ENCODE results near the gene PECR.

PECR gene

GRCh38 chr2:216112926-216113325, 31.3 kb upstream of the PECR start:
- Histone ChIP-seq H3K27ac (ENCODE audit: insufficient read depth in 1 of 2, low read depth in 1 of 2, low read length in 2 of 2, poor library complexity in 1 of 2, severe bottlenecking in 2 of 2) (peak overlapping the region; percentile 10 to 11), H3K9me3 (ENCODE audit: control extremely low read depth in 1 of 5, control insufficient read depth in 4 of 5, insufficient read depth in 2 of 5, low read depth in 1 of 5, low read length in 4 of 5) (no peaks in the 10 kb centered on the region), H3K27me3 (replicated peaks in 2 of 5; ENCODE audit: control insufficient read depth in 4 of 5, insufficient read depth in 5 of 5, low read length in 4 of 5) (no peaks in the 10 kb centered on the region), H3K4me3 (ENCODE audit: control insufficient read depth in 1 of 7, extremely low read depth in 1 of 7, insufficient read depth in 4 of 7, low read depth in 2 of 7, low read length in 6 of 7) (no peak overlapping the region), H3K4me1 (ENCODE audit: control extremely low read depth in 1 of 4, control insufficient read depth in 4 of 4, insufficient read depth in 4 of 4, low read length in 3 of 4) (peaks cover 14 to 59% (median 33%) of the 10 kb centered on the region in 4 experiments), H3K36me3 (ENCODE audit: control insufficient read depth in 4 of 4, insufficient read depth in 4 of 4, low read length in 3 of 4) (peaks cover 14 to 71% (median 38%) of the 10 kb centered on the region in 4 experiments)
- 94% methylated on average over 3 of the region's 4 CpGs for WGBS (ENCODE audit: insufficient coverage)
- ChIA-PET POLR2A (no interaction called here), CTCF (interaction anchor here (1.2 kb wide), 1 partner anchor 555 kb away, joined by 3 read pairs; no protein-coding TSS in a partner anchor)
- DNase-seq = no peak

GRCh38 chr2:216111122-216111521, 29.5 kb upstream of the PECR start:
- CTCF ChIA-PET = interaction anchor here (1.1 to 2.1 kb wide), 5 partner anchors 8 to 406 kb away, joined by 3 to 6 read pairs (median 4); no protein-coding TSS in a partner anchor
- peaks cover 8 to 53% (median 24%) of the 10 kb centered on the region in 4 experiments for H3K36me3 ChIP-seq (ENCODE audit: control insufficient read depth in 4 of 4, insufficient read depth in 4 of 4, low read length in 3 of 4)
- H3K4me1 ChIP-seq (ENCODE audit: control extremely low read depth in 1 of 4, control insufficient read depth in 4 of 4, insufficient read depth in 4 of 4, low read length in 3 of 4) = peaks cover 14 to 41% (median 28%) of the 10 kb centered on the region in 4 experiments
- H3K27ac ChIP-seq (ENCODE audit: insufficient read depth in 1 of 2, low read depth in 1 of 2, low read length in 2 of 2, poor library complexity in 1 of 2, severe bottlenecking in 2 of 2) = peak overlapping the region in 1 of 2 experiments; percentile 98
- no peaks in the 10 kb centered on the region for H3K27me3 ChIP-seq (replicated peaks in 2 of 5; ENCODE audit: control insufficient read depth in 4 of 5, insufficient read depth in 5 of 5, low read length in 4 of 5)
- H3K4me3 ChIP-seq (ENCODE audit: control insufficient read depth in 1 of 7, extremely low read depth in 1 of 7, insufficient read depth in 4 of 7, low read depth in 2 of 7, low read length in 6 of 7) = no peak overlapping the region
- POLR2A ChIA-PET = no interaction called here
- no peak for DNase-seq
- 97% methylated on average over 4 of the region's 7 CpGs for WGBS (ENCODE audit: insufficient coverage)
- H3K9me3 ChIP-seq (ENCODE audit: control extremely low read depth in 1 of 5, control insufficient read depth in 4 of 5, insufficient read depth in 2 of 5, low read depth in 1 of 5, low read length in 4 of 5) = no peaks in the 10 kb centered on the region

GRCh38 chr2:216110620-216111019, 29.0 kb upstream of the PECR start:
- no peak for DNase-seq
- H3K4me1 ChIP-seq (ENCODE audit: control extremely low read depth in 1 of 4, control insufficient read depth in 4 of 4, insufficient read depth in 4 of 4, low read length in 3 of 4) = peaks cover 14 to 37% (median 26%) of the 10 kb centered on the region in 4 experiments
- WGBS (ENCODE audit: insufficient coverage) = no CpG with 5 or more reads among the region's 1 CpG
- H3K27ac ChIP-seq (ENCODE audit: insufficient read depth in 1 of 2, low read depth in 1 of 2, low read length in 2 of 2, poor library complexity in 1 of 2, severe bottlenecking in 2 of 2) = peak overlapping the region; percentile 17 to 98
- no peaks in the 10 kb centered on the region for H3K27me3 ChIP-seq (replicated peaks in 2 of 5; ENCODE audit: control insufficient read depth in 4 of 5, insufficient read depth in 5 of 5, low read length in 4 of 5)
- ChIA-PET CTCF (interaction anchor here (0.6 to 2.1 kb wide), 12 partner anchors 8 to 553 kb away, joined by 3 to 6 read pairs (median 3); no protein-coding TSS in a partner anchor), POLR2A (no interaction called here)
- H3K4me3 ChIP-seq (ENCODE audit: control insufficient read depth in 1 of 7, extremely low read depth in 1 of 7, insufficient read depth in 4 of 7, low read depth in 2 of 7, low read length in 6 of 7) = peak overlapping the region in 6 of 7 experiments; percentile 93 to 100 (median 97)
- H3K9me3 ChIP-seq (ENCODE audit: control extremely low read depth in 1 of 5, control insufficient read depth in 4 of 5, insufficient read depth in 2 of 5, low read depth in 1 of 5, low read length in 4 of 5) = no peaks in the 10 kb centered on the region
- peaks cover 8 to 49% (median 24%) of the 10 kb centered on the region in 4 experiments for H3K36me3 ChIP-seq (ENCODE audit: control insufficient read depth in 4 of 4, insufficient read depth in 4 of 4, low read length in 3 of 4)

- WGBS (ENCODE audit: insufficient coverage) = 5% methylated on average over 6 of the region's 10 CpGs
- no peaks in the 10 kb centered on the region for H3K9me3 ChIP-seq (ENCODE audit: control extremely low read depth in 1 of 5, control insufficient read depth in 4 of 5, insufficient read depth in 2 of 5, low read depth in 1 of 5, low read length in 4 of 5)
- peak; percentile 51 to 68 (median 64) for DNase-seq
- H3K27ac ChIP-seq (ENCODE audit: insufficient read depth in 1 of 2, low read depth in 1 of 2, low read length in 2 of 2, poor library complexity in 1 of 2, severe bottlenecking in 2 of 2) = peak overlapping the region; percentile 94 to 98
- POLR2A ChIA-PET = no interaction called here
- H3K27me3 ChIP-seq (replicated peaks in 2 of 5; ENCODE audit: control insufficient read depth in 4 of 5, insufficient read depth in 5 of 5, low read length in 4 of 5) = no peaks in the 10 kb centered on the region
- H3K36me3 ChIP-seq (ENCODE audit: control insufficient read depth in 4 of 4, insufficient read depth in 4 of 4, low read length in 3 of 4) = peaks cover 8 to 44% (median 24%) of the 10 kb centered on the region in 4 experiments
- H3K4me3 ChIP-seq (ENCODE audit: control insufficient read depth in 1 of 7, extremely low read depth in 1 of 7, insufficient read depth in 4 of 7, low read depth in 2 of 7, low read length in 6 of 7) = peak overlapping the region in 6 of 7 experiments; percentile 93 to 100 (median 97)
- CTCF ChIA-PET = interaction anchor here (0.6 to 2.1 kb wide), 12 partner anchors 10 to 553 kb away, joined by 3 to 6 read pairs (median 4); no protein-coding TSS in a partner anchor
- H3K4me1 ChIP-seq (ENCODE audit: control extremely low read depth in 1 of 4, control insufficient read depth in 4 of 4, insufficient read depth in 4 of 4, low read length in 3 of 4) = peaks cover 14 to 32% (median 23%) of the 10 kb centered on the region in 4 experiments
Measured at GRCh38 chr2:216109962-216110614, 28.5 kb upstream of the PECR start.

- peak within 1 kb of the TSS; percentile 94 to 98 for H3K27ac ChIP-seq (ENCODE audit: insufficient read depth in 1 of 2, low read depth in 1 of 2, low read length in 2 of 2, poor library complexity in 1 of 2, severe bottlenecking in 2 of 2)
- no peaks in the 10 kb centered on the region for H3K9me3 ChIP-seq (ENCODE audit: control extremely low read depth in 1 of 5, control insufficient read depth in 4 of 5, insufficient read depth in 2 of 5, low read depth in 1 of 5, low read length in 4 of 5)
- H3K36me3 ChIP-seq (ENCODE audit: control insufficient read depth in 4 of 4, insufficient read depth in 4 of 4, low read length in 3 of 4) = peaks cover 8 to 39% (median 22%) of the 10 kb centered on the region in 4 experiments
- CTCF ChIA-PET = interaction anchor here (0.9 to 2.1 kb wide), 12 partner anchors 11 to 554 kb away, joined by 3 to 6 read pairs (median 4); partner anchors contain the start of genes PECR and TMEM169
- WGBS (ENCODE audit: insufficient coverage) = 0% methylated on average over 52 of the region's 57 CpGs
- peak within 1 kb of the TSS; percentile 90 to 100 (median 97) for H3K4me3 ChIP-seq (ENCODE audit: control insufficient read depth in 1 of 7, extremely low read depth in 1 of 7, insufficient read depth in 4 of 7, low read depth in 2 of 7, low read length in 6 of 7)
- no peaks in the 10 kb centered on the region for H3K27me3 ChIP-seq (replicated peaks in 2 of 5; ENCODE audit: control insufficient read depth in 4 of 5, insufficient read depth in 5 of 5, low read length in 4 of 5)
- H3K4me1 ChIP-seq (ENCODE audit: control extremely low read depth in 1 of 4, control insufficient read depth in 4 of 4, insufficient read depth in 4 of 4, low read length in 3 of 4) = peaks cover 11 to 28% (median 21%) of the 10 kb centered on the region in 4 experiments
- POLR2A ChIA-PET = interaction anchor here (0.6 to 0.7 kb wide), 2 partner anchors 58 to 332 kb away, joined by 3 to 4 read pairs; no protein-coding TSS in a partner anchor
- DNase-seq = peak; percentile 96 to 98 (median 96)
Measured at GRCh38 chr2:216108967-216109921, 27.6 kb upstream of the PECR start, which contains the start of gene XRCC5. Gene XRCC5 (plus strand): TSS chr2:216109348. CDS start chr2:216109437, 89 bp downstream.

GRCh38 chr2:216108310-216108966, 26.8 kb upstream of the PECR start:
- H3K27me3 ChIP-seq (replicated peaks in 2 of 5; ENCODE audit: control insufficient read depth in 4 of 5, insufficient read depth in 5 of 5, low read length in 4 of 5) = no peaks in the 10 kb centered on the region
- peak overlapping the region in 1 of 2 experiments; percentile 98 for H3K27ac ChIP-seq (ENCODE audit: insufficient read depth in 1 of 2, low read depth in 1 of 2, low read length in 2 of 2, poor library complexity in 1 of 2, severe bottlenecking in 2 of 2)
- ChIA-PET CTCF (interaction anchor here (1.2 to 1.8 kb wide), 4 partner anchors 14 to 50 kb away, joined by 3 to 5 read pairs (median 4); partner anchors contain the start of genes PECR and TMEM169), POLR2A (interaction anchor here (0.6 to 0.7 kb wide), 2 partner anchors 57 to 331 kb away, joined by 3 to 4 read pairs; no protein-coding TSS in a partner anchor)
- H3K9me3 ChIP-seq (ENCODE audit: control extremely low read depth in 1 of 5, control insufficient read depth in 4 of 5, insufficient read depth in 2 of 5, low read depth in 1 of 5, low read length in 4 of 5) = no peaks in the 10 kb centered on the region
- H3K4me3 ChIP-seq (ENCODE audit: control insufficient read depth in 1 of 7, extremely low read depth in 1 of 7, insufficient read depth in 4 of 7, low read depth in 2 of 7, low read length in 6 of 7) = peak overlapping the region in 6 of 7 experiments; percentile 38 to 100 (median 96)
- 96% methylated on average over 4 of the region's 6 CpGs for WGBS (ENCODE audit: insufficient coverage)
- no peak for DNase-seq
- peaks cover 7 to 31% (median 18%) of the 10 kb centered on the region in 4 experiments for H3K36me3 ChIP-seq (ENCODE audit: control insufficient read depth in 4 of 4, insufficient read depth in 4 of 4, low read length in 3 of 4)
- H3K4me1 ChIP-seq (ENCODE audit: control extremely low read depth in 1 of 4, control insufficient read depth in 4 of 4, insufficient read depth in 4 of 4, low read length in 3 of 4) = peaks cover 11 to 27% (median 21%) of the 10 kb centered on the region in 4 experiments
